ENCODE data around the gene TXNRD1.
A peak's percentile ranks its signal among the peaks of the same experiment; 100 is the strongest.
"Not testable (repeated sequence)": the region's sequence is repeated elsewhere in the genome, so short reads cannot be mapped to it uniquely, and the experiment has no call there.

TXNRD1 gene

GRCh38 chr12:104376650-104377513, 161.3 kb downstream of the TXNRD1 start:
- DNase-seq = no peak

- DNase-seq = no peak
Observed at GRCh38 chr12:104377514-104377812, 161.9 kb downstream of the TXNRD1 start.

- DNase-seq = no peak
Observed at GRCh38 chr12:104378427-104378826, 162.8 kb downstream of the TXNRD1 start.

- DNase-seq = no peak
Observed at GRCh38 chr12:104381341-104381730, 165.8 kb downstream of the TXNRD1 start.

GRCh38 chr12:104381731-104382480, 166.3 kb downstream of the TXNRD1 start:
- DNase-seq = peak; percentile 76

- DNase-seq = no peak
Observed at GRCh38 chr12:104384141-104384880, 168.7 kb downstream of the TXNRD1 start.

GRCh38 chr12:104385510-104385909, 169.9 kb downstream of the TXNRD1 start:
- no peak for DNase-seq

- DNase-seq = no peak
Observed at GRCh38 chr12:104386461-104386860, 170.9 kb downstream of the TXNRD1 start.

GRCh38 chr12:104387190-104387589, 171.6 kb downstream of the TXNRD1 start:
- no peak for DNase-seq

GRCh38 chr12:104394086-104394485, 178.5 kb downstream of the TXNRD1 start:
- DNase-seq = not testable (repeated sequence)

Data from activated naive CD4-positive, alpha-beta T cell treated with anti-CD3 and anti-CD28 coated beads, Interleukin-2, amount 50 U/mL, for 16 hours (primary cell).